GM19455 (cell line): ENCODE data around the gene RPP14.
"Not testable (repeated sequence)": the region's sequence is repeated elsewhere in the genome, so short reads cannot be mapped to it uniquely, and the experiment has no call there.

Experiments used
- ATAC-seq: cut with Tn5 transposase; IDR thresholded peaks from one replicate; pipeline ENCODE4 v1.9.1; 2021; ENCODE audit not compliant: unreplicated experiment

Gene RPP14

DNA sequence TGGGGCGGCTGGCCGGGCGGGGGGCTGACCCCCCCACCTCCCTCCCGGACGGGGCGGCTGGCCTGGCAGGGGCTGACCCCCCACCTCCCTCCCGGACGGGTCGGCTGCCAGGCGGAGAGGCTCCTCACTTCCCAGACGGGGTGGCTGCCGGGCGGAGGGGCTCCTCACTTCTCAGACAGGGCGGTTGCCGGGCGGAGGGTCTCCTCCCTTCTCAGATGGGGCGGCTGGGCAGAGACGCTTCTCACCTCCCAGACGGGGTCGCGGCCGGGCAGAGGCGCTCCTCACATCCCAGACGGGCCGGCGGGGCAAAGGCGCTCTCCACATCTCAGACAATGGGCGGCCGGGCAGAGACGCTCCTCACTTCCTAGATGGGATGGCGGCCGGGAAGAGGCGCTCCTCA is 15.6 kb upstream of the RPP14 start:
- not testable (repeated sequence) for ATAC-seq

DNA sequence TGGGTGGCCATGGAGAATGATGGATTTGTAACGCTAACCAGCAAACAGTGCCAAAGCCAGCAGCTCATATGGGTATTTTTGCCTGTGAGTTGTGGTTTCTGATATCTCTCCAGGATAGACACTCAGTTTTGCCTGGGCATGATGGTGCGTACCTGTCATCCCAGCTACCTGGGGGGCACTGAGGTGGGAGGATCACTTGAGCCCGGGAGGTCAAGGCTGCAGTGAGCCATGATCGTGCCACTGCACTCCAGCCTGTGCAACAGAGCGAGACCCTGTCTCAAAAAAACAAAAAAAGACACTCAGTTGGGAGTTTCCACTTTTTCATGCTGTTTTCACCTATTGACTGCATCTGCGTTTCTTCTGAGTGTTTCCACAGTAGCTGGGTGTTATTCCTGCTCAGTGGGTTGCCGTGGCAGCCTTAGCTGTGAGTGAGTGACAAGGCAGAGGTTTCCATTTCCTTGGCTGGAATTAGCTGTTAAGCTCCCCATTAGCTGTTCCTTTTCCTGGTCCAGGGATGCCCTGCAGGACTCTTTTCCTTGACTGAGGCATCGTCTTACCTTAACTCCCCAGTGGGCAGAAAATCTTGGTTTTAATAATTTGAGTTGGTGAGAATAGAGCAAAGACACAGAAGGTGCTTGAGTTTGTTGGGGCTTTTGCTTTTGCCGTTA is 14.2 kb upstream of the RPP14 start:
- no peak for ATAC-seq

DNA sequence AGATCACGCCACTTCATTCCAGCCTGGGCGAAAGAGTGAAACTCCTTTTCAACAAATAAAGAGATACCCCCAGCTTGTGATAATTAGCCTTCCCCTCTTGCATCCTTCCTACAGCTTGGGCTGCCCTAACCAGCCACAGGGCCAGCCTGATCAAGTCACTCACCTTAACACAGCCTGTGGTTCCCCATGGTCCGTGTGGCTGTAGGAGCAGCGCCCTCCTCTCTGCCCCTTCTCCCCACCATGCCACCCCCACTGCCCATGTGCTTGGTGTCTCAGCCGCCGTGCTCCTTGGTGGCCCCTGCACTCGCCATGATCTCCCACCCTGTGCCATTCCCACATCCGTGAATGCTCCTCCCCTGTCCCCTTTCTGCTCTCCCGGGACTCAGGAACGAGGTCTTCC is 13.2 kb upstream of the RPP14 start:
- no peak for ATAC-seq

DNA sequence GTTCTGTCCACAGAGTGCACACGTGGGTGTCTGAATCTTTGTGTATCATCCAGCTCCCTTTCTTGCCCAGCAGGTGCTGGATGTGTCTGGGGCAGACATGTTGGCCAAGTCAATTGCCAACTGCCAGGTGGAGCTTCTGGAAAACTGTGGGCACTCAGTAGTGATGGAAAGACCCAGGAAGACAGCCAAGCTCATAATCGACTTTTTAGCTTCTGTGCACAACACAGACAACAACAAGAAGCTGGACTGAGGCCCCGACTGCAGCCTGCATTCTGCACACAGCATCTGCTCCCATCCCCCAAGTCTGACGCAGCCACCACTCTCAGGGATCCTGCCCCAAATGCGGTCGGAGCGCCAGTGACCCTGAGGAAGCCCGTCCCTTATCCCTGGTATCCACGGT is 12.5 kb upstream of the RPP14 start:
- no peak for ATAC-seq

DNA sequence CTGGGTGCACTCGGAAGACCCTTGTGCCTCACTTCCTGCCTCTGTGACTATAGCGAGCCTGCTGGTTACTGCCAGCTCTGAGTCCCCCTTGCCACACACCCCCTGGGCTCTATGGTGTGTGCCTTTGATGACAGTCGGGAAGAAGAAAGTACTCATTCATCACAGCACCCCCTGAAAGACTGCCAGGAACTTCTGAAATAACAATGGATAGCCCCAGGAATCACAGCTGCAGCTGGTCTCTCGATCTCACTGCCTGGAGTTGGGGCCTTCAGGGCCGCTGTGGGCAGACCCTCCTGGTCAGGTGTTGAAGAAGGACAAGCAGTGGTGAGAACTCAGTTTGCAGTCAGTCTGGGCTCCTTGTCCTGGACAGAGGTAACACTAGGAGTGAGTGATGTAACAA is 9.8 kb upstream of the RPP14 start:
- no peak for ATAC-seq

DNA sequence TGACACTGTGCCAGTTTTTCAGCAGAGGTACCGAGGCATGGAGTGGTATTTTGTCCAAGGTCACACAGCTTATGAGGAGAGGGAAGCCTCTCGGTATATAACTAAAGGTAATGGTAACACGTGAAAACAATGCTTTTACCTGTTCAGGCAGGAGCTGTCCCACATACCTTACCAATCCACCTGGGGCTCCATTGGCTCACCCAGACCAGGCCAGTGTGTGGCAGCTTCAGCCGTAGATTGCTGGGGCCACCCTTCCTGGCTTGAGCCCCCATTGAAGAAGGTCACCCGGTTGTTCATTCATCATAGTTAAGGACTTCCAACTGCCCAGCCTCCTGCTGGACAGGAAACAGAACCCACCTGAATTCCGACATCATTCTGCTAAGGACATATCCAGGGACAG is 9.2 kb upstream of the RPP14 start:
- no peak for ATAC-seq

DNA sequence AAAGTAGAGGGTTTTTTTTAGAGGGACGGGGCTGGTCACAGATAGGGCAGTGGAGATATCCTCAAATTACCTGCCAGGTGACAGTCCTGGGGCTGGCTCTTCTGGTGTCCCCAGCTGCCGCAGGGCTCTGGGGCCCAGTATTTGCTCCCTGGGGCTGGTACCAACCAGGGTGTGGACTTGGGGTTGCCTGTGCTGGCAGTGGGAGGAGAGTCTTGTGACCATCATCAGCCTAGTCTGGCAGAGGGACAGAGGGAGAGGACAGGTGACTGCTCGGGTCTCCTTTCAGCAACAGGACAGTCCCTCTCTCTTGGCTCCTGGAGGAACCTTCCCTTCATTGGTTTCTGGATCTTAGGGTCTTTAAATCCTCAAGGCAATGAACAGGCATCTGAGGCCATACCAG is 7.9 kb upstream of the RPP14 start:
- ATAC-seq: no peak

DNA sequence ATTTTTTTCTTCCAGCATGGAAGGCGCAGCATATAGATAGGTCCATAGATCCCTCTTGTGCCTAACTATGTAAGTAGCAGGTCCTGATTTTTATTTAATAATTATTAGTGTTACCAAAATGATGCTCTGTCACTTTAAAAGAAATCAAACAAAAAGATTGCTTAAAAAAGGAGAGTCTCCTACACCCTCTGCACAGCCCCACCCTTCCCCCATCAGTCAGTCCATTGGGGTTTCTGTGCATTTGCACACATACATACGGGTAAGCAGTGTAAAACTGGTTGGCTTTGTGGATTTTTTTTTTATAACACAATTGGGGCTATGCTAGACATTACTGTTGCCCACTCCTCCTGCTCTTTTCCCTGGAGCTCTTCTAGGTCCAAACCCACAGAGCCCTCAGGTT is 7.0 kb upstream of the RPP14 start:
- no peak for ATAC-seq

DNA sequence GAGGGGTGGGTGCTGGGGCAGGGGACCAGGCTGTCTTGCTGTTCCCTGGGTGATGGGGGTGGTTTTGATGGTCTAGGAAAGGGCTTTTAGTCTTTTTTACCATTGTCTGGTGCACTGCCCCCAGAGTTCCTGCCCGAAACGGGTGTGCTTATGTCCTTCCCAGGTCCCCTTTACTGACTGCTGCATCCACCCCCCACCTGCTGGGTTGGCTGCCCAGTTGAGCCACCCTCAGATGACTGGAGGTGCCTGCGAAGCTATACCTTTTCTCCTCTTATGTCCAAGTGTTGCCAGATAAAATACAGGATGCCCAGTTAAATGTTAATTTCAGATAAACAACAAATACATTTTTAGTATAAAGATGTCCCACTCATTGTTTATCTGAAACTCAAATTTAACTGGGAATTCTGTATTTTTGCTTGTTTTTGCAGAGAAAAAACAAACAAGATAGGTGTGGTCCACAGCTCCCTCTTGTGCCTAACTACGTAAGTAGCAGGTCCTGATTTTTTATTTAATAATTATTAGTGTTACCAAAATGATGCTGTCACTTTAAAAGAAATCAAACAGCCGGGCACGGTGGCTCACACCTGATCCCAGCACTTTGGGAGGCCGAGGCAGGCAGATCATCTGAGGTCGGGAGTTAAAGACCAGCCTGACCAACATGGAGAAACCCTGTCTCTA is 6.1 kb upstream of the RPP14 start:
- ATAC-seq: no peak

DNA sequence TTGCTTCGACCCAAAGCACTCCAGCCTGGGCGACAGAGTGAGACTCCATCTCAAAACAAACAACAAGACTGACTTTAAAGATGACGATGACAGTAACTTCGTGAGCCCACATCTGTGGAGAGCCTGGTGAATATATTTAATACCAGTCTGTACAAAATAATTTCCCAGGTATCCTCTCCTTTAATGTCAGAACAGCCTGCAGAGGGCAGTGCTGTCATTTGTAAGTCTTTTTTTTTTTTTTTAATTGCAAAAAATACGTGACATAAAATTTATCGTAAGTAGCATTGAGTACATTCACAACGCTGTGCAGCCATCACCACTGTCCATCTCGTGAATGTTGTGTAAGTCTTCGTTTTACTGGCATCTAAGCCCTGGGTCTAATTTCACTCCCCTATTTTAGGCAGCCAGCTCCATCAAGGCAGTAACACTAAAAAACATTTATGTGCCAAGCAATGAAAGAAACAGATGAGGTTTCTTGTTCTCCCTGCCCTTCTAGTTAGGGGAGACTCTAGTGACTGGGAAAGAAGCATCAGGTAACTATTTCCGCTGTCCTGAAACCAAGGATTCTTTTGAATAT is 1.7 kb downstream of the RPP14 start:
- ATAC-seq: no peak

DNA sequence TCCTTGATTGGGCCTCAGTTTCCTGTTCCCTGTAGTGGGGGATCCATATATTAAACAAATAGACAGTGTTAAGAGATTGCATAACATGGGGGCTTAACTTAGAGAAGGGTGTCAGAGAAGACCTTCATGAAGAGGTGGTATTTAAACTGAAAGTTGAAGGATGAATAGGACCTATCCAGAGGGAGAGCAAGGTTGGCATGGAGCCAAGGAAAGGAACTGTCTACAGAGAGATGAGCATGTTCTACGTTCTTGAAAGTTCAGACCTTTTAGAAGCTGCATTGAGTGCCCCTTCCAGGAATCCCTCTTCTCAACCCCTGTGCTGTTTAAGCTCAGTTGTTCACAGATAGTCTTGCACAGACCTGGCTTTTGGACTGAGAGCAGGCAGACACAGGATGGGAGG is 2.7 kb downstream of the RPP14 start:
- ATAC-seq: no peak

DNA sequence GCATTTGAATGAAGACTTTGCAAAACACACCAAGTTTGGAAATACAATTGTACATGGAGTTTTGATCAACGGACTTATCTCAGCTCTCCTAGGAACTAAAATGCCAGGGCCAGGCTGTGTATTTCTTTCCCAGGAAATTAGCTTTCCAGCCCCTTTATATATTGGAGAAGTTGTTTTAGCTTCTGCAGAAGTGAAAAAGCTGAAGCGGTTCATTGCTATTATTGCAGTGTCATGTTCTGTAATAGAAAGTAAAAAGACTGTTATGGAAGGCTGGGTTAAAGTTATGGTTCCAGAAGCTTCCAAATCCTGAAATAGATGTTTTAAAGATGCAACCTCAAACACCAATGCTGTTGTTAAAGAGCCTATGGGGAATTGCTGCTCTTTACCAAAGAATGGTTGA is 11.8 kb downstream of the RPP14 start:
- no peak for ATAC-seq

DNA sequence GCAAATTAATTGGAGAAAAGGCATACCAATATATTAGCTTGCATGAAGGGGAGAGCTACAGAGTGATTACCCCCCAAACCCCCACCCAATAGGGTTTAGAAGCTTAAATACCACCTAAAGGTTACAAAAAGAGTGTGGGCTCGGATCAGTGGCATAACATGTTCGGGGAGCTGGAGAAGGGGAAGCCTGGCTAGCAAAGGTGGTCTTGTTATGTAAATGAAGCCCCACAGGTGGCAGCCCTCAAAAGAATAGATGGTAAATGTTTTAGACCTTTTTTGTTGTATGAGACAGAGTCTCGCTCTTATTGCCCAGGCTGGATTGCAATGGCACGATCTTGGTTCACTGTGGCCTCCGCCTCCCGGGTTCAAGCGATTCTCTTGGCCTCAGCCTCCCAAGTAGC is 15.7 kb downstream of the RPP14 start:
- ATAC-seq: no peak

DNA sequence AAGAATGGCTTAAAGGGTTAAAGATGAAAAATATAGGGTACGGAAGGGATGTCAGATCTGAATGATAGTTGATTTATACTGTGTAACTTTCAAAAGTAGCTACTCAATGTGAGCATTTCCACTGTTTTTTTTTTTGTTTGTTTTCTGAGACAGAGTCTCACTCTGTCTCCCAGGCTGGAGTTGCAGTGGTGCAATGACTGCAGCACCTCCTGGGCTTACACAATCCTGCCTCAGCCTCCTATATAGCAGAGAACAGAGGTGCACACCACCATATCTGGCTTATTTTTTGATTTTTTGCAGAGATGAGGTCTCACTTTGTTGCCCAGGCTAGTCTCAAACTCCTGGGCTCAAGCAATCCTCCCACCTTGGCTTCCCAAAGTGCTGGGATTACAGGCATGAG is 16.7 kb downstream of the RPP14 start:
- no peak for ATAC-seq

DNA sequence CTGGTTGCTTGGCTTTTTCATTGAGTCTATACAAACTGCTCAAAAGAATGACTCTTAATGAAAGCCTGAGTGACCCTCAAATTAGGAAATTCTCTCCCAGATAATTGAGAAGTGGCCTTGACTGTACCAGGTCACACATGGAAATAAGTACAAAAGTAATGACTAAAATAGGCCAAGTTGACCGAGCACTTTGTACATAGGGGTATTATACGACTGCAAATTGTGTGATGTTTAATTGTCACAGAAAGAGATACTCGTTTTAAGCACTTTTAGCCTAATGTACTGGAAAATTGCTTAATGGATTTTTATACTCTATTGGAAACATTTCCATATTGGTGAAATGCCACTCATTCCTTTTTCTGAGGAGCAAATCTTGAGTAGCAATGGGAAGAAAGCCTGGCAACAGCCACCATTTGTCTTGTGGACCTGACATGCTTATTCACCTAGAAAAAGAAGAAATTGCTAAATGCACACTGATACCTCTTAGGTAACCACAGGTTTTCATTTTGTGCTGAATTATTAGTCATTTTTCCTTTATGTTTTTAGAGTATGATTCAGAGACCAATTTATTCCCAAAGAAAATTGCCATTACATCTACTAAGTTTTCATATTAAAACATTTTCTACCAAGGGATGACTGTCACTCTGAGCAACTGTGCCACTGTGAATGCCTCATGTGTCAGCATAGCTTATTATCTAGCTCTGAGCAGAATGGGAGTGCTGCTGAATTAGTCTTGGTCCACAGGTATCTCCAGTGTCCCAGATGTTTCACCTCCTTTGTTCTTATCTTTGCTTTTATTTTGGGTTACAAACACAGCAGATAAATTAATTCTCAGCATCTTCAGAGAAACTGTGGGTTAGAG is 17.7 kb downstream of the RPP14 start:
- no peak for ATAC-seq

DNA sequence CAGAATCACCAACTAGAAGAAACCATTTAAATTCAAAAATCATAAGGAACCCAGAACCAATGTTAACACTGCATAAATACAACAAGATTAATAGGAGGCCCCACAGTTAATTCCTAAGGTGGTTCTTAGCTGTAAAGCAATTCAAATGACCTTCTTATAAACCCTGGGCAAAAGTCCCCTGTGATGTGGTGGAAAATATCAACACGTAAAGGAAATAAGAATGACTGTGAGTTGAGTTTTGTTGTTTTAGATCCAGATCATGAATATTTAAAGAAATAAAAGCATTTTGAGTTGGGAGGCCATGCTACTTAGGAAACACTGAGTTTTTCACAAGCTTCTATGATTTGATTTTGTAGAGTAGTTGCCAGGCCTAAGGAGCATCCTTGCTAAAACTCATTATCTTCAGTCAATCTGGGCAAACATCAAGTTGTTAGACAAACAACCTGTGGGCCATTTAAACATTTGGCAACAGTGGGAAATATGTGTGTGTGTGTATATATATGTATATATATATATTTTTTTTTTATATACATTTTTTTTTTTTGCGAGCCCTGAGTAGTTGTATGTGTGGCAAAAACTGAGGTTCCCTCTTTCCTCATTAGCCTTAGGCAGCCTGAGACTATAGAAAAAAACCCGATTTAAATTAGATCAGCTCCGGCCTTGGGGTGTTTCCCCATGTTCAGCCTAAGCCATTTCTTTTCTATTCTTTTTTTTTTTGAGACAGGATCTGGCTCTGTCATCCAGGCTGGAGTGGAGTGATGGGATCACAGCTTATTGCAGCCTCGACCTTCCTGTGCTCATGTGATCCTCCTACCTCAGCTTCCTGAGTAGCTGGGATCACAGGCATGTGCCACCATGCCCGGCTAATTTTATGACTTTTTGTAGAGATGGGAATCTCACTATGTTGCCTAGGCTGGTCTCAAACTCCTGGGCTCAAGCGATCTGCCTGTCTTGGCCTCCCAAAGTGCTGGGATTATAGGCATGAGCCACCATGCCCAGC is 18.6 kb downstream of the RPP14 start:
- ATAC-seq: no peak

DNA sequence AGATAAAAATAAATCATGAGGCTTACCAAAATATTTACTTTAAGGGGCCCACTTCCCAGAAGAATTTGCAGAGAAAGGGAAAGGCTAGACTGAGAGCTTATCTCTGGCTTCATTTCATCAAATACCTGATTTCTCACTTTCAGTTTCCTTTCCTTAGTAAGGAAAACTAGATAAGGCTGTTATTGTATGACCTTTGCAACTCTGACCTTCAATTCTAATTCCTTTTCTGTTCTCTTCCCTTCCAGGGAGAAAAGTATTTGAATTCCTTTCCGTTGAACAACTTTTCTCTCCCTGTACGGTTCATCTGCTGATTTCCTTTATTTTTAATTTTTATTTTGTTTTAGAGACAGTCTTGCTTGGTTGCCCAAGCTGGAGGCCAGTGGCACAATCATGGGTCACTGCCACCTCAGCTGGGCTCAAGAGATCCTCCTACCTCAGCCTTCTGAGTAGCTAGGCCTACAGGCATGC is 19.5 kb downstream of the RPP14 start:
- no peak for ATAC-seq

DNA sequence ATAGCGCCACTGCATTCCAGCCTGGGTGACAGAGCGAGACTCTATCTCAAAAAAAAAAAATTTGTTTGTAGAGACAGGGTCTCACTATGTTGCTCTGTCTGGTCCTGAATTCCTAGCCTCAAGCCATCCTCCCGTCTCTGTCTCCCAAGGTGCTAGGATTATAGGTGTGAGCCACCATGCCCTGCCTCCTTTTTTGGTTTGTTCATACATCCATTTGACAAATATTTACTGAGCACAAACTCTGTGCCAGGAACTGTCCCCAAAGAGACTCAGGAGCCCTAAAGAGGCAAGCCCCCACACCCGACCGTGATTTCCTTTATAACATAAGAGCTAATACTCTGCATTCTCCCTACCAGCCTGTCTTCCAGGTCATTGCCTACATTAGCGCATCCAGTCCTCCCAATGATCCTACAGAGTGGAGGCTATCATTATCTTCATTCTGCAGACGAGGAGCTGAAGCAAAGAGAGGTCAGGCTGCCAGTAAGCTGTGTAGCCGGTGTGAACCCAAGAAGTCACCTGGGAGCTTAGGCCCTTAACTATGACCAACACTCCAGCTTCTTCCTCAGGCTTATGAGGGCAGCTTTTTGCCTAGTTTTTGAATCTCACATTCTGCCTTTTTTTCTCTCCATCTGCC is 20.3 kb downstream of the RPP14 start:
- no peak for ATAC-seq

DNA sequence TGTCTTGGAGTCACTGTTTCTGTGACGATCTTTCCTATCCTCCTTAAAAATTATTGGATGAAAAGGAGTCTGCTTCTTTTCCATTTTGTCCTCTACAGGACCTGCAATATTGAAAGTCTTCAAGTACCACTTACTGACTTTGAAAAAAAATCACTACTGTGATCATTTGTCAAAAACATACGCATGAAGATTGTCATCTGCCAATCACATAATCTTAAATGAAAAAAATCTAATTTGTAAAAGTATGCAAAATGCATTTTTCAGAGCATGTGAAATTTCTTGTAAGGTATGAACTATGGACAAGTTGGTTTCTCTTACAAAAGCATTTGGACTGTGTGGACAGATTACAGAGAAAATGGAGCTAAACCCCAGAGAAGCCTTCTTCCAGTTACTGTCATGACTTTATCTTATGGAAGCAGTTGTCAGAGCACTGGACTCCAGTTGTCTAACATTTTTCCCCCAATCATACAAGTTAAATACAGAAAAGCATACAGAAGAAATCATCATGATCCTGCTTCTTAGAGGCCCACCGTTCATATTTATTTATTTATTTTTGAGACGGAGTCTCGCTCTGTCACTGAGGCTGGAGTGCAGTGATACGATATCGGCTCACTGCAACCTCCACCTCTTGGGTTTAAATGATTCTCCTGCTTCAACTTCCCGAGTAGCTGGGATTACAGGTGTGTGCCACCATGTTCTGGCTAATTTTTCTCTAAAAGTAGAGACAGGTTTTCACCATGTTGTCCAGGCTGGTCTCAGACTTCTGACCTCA is 23.3 kb downstream of the RPP14 start:
- no peak for ATAC-seq
